Neural progenitor cell (in vitro differentiated cells): ENCODE results near the gene SMURF1.

Source experiments
- EZH2 ChIP-seq: fragments of 200-600 bp; sonication (generic); IDR thresholded peaks from 2 replicates; pipeline ENCODE4 v1.6.1; 2017; ENCODE audit warnings: antibody characterized with exemption, mild to moderate bottlenecking, moderate library complexity
- EZH2phosphoT487 ChIP-seq: fragments of 200-600 bp; sonication (generic); IDR thresholded peaks from 2 replicates; pipeline ENCODE4 v1.6.1; 2017; ENCODE audit warnings: antibody characterized with exemption
- TF ChIP-seq, protein P1 (sequence below): fragments of 200-600 bp; sonication (generic); IDR thresholded peaks from 2 replicates; pipeline ENCODE4 v1.5.1; 2017; ENCODE audit warnings: antibody characterized with exemption, mild to moderate bottlenecking

DNA sequence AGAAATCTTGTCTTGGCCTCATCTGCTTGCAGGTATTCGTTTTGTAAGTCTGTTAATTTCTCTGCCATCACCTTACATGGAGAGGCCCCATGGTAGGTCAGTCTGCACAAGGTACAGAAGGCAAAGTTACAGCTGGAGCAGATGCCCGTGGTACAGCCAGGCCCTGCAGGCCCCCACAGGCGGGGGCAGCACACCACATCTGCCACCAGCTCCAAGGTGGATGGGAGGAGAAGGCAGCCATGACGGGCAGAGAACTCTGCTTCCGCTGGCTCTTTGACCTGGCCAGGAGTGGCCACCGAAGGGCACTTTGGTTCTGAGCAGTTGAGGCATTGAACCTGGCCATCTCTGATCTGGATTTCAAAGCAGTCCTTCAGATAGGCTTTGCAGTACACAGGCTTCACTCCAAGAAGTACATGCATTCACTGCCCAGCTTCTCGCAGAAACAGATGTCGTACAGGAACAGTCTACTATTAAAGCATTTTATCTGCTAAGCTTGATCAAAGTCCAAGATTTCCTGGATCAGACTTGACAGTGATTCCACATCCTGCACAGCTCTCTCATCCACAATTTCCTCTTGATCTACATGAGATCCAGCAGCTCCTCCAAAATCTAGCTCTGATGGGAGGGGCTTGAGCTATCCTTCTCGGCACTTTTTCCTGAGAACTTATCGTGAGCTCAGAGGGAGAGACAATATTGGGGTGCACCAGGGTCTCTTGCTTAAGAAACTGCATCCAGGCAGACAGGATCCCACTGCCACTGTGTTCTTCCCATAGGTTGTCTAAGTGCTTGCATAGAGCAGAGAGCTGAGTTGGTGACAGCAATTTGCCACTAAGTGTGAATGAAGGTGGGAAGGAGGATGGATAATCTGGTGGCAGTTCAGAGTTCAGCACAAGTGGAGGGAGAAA is 144.8 kb downstream of the SMURF1 start:
- TF ChIP-seq, protein P1, sequence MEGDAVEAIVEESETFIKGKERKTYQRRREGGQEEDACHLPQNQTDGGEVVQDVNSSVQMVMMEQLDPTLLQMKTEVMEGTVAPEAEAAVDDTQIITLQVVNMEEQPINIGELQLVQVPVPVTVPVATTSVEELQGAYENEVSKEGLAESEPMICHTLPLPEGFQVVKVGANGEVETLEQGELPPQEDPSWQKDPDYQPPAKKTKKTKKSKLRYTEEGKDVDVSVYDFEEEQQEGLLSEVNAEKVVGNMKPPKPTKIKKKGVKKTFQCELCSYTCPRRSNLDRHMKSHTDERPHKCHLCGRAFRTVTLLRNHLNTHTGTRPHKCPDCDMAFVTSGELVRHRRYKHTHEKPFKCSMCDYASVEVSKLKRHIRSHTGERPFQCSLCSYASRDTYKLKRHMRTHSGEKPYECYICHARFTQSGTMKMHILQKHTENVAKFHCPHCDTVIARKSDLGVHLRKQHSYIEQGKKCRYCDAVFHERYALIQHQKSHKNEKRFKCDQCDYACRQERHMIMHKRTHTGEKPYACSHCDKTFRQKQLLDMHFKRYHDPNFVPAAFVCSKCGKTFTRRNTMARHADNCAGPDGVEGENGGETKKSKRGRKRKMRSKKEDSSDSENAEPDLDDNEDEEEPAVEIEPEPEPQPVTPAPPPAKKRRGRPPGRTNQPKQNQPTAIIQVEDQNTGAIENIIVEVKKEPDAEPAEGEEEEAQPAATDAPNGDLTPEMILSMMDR, result no peak
- TF ChIP-seq EZH2phosphoT487 (no peak), EZH2 (no peak)
